ENCODE results near the gene COX6A2.
"Not testable (repeated sequence)": the region's sequence is repeated elsewhere in the genome, so short reads cannot be mapped to it uniquely, and the experiment has no call there.

COX6A2 gene

DNA sequence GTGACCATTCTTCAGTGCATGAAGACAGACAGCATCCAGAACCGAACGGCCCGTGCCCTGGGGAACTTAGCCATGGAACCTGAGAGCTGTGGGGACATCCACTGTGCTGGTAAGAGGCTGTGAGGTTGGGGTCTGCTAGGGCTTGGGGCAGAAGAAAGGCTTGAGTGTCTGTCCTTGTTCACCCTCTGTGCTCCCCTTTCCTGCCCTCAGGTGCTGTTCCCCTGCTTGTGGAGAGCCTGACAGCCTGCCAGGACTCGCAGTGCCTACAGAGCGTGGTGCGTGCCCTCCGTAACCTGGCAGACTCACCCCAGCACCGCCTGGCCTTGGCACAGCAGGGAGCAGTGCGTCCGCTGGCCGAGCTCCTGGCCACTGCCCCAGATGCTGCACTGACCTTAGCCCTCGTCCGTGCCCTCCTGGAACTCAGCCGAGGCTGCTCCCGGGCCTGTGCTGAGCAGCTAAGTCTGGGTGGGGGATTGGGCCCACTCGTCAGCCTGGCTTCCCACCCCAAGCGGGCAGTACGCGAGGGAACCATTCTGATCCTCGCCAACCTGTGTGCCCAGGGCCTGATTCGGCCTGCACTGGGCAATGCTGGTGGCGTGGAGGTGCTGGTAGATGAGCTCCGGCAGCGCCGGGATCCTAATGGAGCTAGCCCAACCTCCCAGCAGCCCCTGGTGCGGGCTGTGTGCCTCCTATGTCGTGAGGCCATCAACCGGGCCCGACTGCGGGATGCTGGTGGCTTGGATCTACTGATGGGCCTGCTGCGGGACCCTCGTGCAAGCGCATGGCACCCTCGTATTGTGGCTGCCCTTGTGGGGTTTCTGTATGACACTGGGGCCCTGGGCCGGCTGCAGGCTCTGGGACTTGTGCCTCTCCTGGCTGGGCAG lies 34.0 kb upstream of the COX6A2 start:
- DNase-seq (ENCODE audit: low read depth) = no peak

DNA sequence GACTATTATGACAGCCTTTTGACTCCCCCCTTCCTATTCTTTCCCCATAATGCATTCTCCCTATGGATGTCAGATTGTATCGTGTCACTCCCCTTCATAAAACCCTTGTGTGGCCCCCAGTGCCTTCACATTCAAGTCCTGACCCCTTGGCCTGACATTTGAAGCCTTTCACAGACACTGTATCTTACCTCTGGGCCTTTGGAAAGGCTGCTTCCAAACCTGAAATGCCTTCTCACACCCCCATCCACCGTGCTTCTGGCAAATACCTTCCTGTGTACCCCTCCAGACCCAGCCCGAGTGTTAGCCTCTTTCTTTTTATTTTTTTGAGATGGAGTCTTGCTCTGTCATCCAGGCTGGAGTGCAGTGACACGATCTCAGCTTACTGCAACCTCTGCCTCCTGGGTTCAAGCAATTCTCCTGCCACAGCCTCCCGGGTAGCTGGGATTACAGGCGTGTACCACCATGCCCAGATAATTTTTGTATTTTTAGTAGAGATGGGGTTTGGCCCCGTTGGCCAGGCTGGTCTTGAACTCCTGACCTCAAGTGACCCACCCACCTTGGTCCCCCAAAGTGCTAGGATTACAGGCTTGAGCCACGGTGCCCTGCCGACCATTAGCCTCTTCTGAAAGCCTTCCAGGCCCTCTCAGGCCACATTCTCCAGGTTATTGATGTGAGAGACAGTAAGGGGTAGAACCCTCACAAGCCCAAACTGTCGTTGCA lies 33.2 kb upstream of the COX6A2 start:
- no peak for DNase-seq (ENCODE audit: low read depth)

DNA sequence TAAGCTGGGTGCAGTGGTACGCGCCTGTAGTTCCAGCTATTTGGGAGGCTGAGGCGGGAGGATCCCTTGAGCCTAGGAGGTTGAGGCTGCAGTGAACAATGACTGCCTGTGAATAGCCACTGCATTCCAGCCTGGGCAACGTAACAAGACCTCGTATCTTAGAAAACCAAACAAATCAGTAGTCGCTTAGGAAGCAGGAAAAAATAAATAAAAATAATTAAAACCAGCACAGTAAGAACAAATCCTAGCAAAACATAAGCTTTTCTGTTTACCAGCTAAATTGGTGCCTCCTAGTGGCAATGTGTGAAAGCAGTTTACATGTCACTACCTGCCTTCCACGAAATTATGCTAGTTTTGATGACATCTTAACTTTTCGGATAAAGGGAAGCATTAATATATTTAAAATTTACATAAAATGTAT lies 32.4 kb upstream of the COX6A2 start:
- no peak for DNase-seq (ENCODE audit: low read depth)

DNA sequence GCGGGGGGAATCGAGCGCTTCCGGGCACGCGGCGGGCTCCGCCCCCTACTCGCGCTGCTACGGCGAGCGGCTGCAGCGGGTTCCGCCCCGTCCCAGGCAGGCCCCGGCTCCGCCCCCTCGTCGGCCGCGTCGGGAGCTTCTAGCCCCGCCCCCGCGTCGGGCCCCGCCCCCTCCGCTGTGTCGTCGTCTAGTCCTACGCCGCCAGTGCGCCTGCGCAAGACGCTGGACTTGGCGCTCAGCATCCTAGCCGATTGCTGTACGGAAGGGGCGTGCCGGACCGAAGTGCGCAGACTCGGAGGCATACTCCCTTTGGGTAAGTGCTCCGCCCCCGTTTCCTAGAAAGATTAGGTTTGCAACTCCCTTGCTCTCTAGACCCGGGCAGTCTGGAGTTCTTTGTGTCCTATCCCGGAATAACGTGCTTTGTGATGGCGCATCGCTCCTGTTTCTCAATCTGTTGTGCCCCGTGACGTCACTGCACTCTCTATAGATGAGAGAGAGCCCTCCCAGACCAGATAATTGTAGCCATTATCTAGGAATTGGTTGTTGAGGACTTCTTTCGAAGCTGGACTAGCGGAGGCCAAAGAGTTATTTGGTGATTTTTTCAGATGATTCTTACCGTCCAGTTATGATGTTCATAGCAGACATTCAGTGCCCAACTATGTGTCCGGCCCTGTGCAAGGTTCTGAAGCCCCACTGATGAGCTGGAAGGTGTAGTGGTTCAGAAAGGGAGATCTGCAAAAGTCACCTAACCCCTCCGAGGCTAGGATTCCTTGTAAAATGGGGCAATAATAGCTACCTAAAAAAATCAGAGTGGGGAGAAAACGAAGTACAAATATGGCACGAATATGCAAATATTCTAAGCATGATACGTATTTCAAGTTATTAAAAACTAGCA lies 31.8 kb upstream of the COX6A2 start:
- DNase-seq (ENCODE audit: low read depth) = peak; percentile 100

DNA sequence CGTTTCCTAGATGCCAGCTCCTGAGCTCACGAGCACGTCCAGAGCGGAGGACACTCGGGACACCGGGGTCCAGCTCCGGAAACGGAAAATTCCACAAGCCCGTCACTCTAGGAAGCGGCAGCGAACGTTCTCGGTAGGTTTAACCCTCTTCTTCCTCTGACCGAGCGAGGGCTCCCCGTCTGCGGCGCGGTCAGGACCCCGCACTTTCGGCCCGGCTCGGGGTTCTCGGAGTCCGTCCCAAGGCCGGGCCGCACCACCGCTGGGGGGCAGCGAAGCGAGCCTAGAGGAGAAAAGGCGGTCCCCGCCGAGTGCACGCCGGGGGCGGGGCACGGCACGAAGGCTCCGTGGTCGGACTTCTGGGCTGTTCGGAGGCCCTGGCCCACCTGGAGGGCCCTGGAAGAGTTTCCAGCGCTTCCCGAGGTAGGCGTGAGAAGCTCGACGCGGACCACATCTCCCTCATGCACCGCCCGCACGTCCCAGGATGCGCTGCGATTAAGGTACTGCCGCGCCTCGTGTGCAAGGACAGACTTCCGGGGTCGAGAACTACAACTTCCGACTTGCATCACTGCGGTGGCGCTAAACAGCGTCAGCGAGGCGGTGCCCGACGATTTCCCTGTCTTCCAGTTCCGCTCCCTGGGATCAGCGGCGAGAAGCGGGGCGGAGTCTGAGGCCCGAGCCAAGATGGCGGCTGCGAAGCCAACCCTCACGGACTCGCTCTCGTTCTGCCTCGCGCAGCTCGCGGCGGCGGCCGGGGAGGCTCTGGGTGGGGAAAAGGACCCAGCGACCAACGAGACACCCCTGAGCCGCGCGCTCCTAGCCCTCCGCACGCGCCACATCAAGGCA lies 30.9 kb upstream of the COX6A2 start, which contains the start of gene ARMC5:
Gene ARMC5 (plus strand): TSS at position 658 of the 843 bp plus-strand sequence. CDS start 24 bp downstream, at position 682.
- peak; percentile 94 for DNase-seq (ENCODE audit: low read depth)

DNA sequence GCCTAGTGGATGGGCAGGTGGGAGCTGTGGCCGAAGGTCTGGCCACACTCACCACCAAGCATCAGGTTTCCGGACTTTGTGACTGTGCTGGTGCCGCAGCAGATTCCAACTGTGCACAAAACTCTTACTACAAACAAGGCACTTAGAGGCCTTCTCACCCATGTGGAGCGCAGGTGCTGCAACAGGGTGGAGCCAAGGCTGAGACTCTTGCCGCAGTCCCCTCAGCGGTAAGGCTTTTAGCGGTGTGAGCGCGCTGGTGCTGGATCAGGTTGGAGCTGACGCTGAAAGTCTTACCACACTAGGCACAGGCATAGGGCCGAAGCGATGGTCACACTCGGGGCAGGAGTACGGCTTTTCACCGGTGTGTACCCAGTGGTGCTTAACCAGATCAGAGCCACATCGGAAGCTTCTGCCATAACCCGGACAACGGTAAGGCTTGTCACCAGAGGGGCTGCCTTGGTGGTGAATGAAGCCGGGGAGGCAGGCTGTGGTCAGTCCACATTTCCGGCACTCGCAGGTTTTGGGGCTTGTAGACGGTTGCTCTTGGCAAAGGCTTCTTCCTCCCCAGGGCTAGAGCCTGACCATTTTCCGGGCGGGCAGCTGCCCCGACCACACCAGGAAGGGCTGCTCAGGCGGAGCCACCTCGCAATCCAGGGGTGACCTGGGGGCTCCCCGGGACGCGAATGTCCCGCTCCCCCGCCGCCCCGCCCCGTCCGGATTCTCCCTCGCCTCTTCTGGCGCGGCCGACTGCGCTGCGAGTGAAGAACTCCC lies 30.1 kb upstream of the COX6A2 start:
- peak; percentile 41 for DNase-seq (ENCODE audit: low read depth)

DNA sequence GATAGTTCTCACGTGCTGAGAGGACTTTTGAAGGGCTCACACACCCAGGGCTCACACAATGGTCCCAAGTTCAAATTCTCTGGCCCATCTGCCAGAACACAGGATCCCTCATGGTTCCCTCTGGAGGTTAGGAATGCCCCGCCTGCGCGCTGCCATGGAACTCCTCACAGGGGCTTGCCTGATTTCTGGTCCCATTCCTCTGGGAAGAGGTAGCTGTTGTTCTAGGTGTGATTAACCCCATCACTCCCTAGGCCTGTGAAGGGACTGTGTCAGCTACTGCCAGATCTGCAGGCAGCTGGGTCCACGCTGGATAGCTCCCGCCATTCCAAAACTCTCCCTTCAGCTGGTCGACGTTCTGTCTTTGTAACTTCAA lies 28.8 kb upstream of the COX6A2 start:
- no peak for DNase-seq (ENCODE audit: low read depth)

DNA sequence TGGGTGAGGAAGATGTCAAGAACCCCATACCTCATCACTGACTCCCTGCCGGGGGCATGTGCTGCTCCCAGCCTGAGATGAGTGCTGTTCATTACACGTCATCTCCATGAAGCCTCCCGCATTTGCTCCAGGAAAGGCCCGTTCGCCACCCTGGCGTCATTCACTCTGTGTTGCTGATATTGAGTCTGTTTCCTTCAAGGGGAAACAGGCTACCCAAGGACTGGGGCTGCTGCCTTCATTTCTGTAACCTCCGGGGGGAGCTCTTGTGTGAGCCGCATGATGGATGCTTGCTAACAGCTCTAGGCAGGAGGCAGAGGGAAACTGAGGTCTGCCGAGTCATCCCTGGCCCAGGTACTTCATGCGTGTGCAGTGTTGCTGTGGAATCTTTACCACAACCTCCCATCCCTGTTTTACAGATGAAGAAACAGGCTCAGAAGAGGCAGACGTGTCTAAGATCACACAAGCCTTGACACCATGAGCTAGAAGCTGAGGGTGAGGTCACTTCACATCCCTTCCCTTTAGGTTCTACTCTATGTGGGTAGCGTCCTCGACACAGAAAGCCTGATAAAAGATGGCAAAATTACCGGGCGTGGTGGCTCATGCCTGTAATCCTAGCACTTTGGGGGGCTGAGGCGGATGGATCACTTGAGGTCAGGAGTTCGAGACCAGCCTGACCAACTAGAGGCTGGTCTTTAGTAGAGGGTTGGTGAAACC lies 27.6 kb upstream of the COX6A2 start:
- no peak for DNase-seq (ENCODE audit: low read depth)

DNA sequence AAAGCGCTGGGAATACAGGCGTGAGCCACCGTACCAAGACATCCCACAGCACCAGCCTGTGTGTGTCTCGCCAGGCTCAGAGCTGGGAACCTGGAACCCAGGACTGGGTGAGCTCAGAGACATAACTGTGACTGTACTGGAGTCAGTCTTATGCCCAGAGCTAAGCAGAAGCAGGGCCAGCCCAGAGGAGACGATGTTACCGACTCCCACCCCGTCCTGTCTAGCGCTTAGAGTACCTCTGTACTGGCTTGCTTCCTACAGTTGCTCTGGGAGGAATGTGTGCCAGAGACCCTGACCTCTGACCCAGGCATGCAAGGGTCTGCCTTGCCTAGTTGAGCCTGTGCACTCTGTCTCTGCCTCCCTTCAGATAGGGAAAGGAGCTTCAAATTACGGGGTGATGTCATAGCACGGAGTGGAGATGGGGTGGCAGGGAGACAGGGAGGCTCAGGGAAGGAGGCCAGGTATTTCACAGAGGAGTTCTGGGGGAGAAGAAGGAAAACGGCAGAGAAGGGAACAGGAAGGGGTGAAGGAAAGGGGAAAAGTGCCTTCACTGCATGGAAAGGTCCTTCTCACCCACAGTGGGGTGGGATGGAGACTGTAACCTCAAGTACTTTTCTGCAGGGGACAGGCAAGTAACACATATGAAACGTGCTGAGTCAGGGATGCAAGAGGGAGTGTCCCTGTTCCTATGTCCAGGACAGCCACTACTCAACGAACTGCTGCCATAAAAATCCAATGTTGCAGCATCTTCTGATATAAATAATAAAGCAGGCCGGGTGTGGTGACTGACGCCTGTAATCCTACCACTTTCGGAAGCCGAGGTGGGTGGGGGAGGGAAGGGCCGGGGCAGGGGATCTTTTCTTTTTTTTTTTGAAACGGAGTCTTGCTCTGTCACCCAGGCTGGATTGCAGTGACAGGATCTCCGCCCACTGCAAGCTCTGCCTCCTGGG lies 25.4 kb upstream of the COX6A2 start:
- no peak for DNase-seq (ENCODE audit: low read depth)

DNA sequence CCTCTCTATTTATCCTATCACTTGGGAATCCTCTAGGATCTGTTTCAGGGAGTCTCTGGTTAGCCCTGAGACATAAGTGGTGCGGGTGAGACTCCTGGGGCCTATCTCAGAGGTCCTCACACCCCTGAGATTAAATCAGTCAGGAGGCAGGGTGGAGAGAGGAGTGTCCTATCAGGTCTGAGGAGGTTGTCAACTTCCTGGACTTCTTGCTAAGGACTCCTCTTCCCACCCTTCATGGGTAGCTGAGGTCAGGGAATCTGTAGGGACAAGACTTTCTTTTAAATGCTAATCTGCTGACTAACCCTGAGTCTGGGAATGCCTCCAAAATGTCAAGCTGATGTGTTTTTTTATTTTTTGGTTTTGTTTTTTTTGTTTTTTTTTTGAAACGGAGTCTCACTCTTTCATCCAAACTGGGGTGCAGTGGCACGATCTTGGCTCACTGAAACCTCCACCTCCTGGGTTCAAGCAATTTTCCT lies 24.5 kb upstream of the COX6A2 start:
- DNase-seq (ENCODE audit: low read depth) = no peak

DNA sequence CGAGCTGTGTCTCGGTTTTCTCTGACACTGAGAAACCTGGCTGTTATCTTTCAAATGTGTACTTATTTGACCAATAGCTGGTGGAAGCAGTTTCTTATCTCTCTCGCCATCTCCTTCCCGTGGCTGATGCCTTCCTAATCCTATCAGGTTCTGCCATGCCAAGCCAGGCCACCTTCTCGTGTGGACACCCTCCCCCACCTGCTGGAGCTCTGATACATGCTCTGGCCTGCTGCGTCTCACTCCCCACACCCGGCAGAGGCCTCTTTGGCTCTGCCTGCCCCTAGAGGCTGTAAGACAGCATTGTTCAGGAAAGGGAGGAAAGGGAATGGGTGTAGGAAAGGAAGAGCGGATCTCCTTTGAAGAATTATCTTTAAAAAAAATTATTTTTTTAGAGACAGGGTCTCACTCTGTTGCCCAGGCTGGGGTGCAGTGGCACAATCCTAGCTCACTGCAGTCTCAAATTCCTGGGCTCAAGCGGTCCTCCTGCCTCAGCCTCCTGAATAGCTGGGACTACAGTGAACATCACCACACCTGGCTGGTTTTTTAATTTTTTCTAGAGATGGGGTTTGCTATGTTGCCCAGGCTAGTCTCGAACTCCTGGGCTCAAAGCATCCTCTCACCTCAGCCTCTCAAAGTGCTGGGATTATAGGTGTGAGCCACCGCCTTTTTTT lies 23.7 kb upstream of the COX6A2 start:
- no peak for DNase-seq (ENCODE audit: low read depth)

DNA sequence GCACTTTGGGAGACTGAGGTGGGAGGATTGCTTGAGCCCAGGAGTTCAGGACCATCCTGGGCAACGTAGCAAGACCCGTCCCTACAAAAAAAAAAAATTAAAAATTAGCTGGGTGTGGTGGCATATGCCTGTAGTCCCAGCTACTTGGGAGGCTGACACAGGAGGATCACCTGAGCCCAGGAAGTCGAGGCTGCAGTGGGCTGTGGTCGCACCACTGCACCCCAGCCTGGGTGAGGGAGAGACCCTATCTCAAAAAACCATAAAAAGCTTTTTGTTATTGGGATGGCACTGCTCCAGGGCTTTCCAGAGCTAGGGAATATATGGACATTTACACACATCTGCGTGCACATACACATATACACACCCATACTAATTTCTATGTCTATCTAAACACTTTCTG lies 23.0 kb upstream of the COX6A2 start:
- no peak for DNase-seq (ENCODE audit: low read depth)

DNA sequence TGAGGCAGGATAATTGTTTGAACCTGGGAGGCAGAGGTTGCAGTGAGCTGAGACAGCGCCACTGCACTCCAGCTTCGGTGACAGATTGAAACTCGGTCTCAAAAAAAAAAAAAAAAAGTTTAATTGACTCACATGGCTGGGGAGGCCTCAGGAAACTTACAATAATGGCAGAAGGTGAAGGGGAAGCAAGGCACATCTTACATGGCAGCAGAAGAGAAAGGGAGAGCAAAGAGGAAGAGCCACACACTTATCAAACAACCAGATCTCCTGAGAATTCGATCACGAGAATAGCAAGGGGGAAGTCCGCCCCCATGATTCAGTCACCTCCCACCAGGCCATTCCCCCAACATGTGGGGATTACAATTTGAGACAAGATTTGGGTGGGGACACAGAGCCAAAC lies 17.8 kb upstream of the COX6A2 start:
- not testable (repeated sequence) for DNase-seq (ENCODE audit: low read depth)

DNA sequence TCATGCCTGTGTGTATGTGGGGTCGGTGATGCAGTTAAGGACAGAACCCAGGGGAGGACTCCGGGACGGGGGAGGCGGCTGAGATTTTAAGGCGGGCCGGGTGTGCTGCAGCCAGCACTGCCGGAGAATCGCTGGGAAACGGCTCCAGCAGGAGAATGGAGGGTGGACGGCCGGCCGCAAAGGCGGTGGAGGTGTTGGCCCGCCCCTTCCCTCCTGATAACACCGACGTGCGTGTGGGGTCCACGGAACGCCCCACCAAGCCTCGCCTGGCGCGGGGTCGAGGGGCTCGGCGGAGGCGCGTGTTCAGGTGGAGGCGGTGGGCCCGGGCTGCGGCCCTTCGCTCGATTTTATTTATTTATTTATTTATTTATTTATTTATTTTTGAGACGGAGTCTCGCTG lies 13.8 kb upstream of the COX6A2 start:
- DNase-seq (ENCODE audit: low read depth) = no peak

DNA sequence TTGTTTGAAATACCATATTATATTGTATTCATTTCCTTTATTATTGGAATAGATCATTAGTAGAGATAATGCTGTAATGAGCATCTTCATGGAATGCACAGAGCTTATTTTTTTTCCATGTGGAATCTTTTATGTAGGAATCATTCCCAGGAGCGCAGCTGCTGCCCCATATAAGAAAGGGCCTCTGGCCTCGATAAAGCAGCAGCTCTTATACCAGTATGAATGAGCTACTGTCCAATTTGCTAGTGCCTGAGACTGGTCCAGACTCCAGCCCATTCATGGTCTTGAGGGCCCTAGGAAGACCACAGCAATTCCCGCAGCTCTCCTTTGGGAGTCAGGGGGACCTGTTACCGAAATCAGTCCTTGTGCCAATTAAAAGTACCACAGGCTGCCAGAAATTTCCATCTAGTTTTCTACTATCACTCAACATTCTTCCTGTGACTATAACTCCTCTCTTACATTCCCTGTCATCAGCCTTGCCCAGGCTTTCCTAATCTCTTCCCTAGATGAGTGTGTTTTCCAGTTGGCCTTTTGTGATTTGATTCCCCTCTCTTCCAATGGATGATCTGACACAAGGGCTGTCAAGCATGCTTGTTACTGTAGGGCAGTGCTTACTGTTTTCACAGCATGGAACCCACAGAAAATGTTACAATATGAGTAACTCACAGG lies 12.5 kb upstream of the COX6A2 start:
- DNase-seq (ENCODE audit: low read depth) = no peak

DNA sequence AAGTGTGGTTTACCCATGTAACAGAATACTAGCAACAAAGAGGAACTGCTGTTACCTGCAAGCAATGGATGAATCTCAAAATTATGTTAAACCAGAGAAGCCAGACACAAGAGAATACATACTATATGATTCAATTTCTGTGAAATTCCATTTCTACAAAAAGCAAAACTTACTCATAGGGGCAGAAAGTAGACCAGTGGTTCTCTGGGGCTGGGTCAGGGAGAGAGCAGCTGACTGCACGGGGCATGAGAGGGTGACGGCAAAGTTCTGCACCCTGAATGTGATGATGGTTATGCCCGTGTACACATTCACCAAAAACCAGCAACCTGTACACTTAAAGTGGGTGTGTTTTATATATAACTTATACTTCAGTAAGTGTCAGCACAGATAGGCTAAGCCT lies 11.4 kb upstream of the COX6A2 start:
- DNase-seq (ENCODE audit: low read depth) = no peak

DNA sequence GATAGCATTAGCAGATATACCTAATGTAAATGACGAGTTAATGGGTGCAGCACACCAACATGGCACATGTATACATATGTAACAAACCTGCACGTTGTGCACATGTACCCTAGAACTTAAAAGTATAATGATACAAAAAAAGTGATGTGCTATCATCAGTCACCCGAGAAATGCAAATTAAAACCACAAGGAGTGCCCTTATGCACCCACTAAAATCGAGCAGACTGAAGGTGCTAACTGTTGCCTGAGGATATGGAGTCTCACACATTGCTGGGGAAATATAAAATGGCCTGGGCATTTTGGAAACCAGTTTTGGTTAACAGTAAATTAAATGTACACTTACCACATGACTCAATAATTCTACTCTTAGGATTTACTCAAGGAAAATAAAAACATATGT lies 10.9 kb upstream of the COX6A2 start:
- DNase-seq (ENCODE audit: low read depth) = not testable (repeated sequence)

Data from activated T-cell treated with anti-CD3 and anti-CD28 coated beads for 48 hours (primary cell).